Measurements from ENCODE around the gene ZRANB1. TPM values are rescaled to one million over a fixed set of nuclear protein-coding genes. Genes with fewer than 3 reads are reported as not detected.

ZRANB1 gene
- total RNA-seq, 1 donor from 2014 or later: 24.5 TPM

- TF ChIP-seq CTCF (conservative IDR thresholded peaks at IDR 0.05): no peak
- H3K9me3 Mint-ChIP-seq: no peaks in the 10 kb centered on the region
Measured at GRCh38 chr10:124949543-124949942, 7.6 kb downstream of the ZRANB1 start.

GRCh38 chr10:124952123-124952522, 10.2 kb downstream of the ZRANB1 start:
- Mint-ChIP-seq H3K9me3 (no peaks in the 10 kb centered on the region), H3K4me3 (no peak overlapping the region), H3K27me3 (no peaks in the 10 kb centered on the region), H3K36me3 (peaks cover 32% of the 10 kb centered on the region), H3K27ac (peak overlapping the region; percentile 9), H3K4me1 (ENCODE audit: unreplicated experiment) (peaks cover 33% of the 10 kb centered on the region)
- no peak for DNase-seq (ENCODE audit: extremely low spot score, unreplicated experiment)
- no peak for TF ChIP-seq CTCF (conservative IDR thresholded peaks at IDR 0.05)

More at GRCh38 chr10:124949543-124949942, 7.6 kb downstream of the ZRANB1 start:
- Mint-ChIP-seq H3K36me3 (peaks cover 38% of the 10 kb centered on the region), H3K27me3 (no peaks in the 10 kb centered on the region), H3K4me1 (ENCODE audit: unreplicated experiment) (peaks cover 26% of the 10 kb centered on the region), H3K4me3 (no peak overlapping the region), H3K27ac (no peak overlapping the region)
- DNase-seq (ENCODE audit: extremely low spot score, unreplicated experiment): no peak

- Mint-ChIP-seq H3K9me3 (no peaks in the 10 kb centered on the region), H3K36me3 (peaks cover 23% of the 10 kb centered on the region), H3K27me3 (no peaks in the 10 kb centered on the region), H3K27ac (no peak overlapping the region), H3K4me3 (no peak overlapping the region), H3K4me1 (ENCODE audit: unreplicated experiment) (peaks cover 27% of the 10 kb centered on the region)
- no peak for TF ChIP-seq CTCF (conservative IDR thresholded peaks at IDR 0.05)
- DNase-seq (ENCODE audit: extremely low spot score, unreplicated experiment): no peak
Measured at GRCh38 chr10:124953421-124953820, 11.5 kb downstream of the ZRANB1 start.

GRCh38 chr10:124955243-124955642, 13.3 kb downstream of the ZRANB1 start:
- Mint-ChIP-seq H3K4me1 (ENCODE audit: unreplicated experiment) (peaks cover 38% of the 10 kb centered on the region), H3K27me3 (no peaks in the 10 kb centered on the region), H3K4me3 (no peak overlapping the region), H3K9me3 (no peaks in the 10 kb centered on the region), H3K27ac (no peak overlapping the region), H3K36me3 (peaks cover 14% of the 10 kb centered on the region)
- TF ChIP-seq CTCF (conservative IDR thresholded peaks at IDR 0.05): no peak
- DNase-seq (ENCODE audit: extremely low spot score, unreplicated experiment): no peak

GRCh38 chr10:124955868-124956267, 13.9 kb downstream of the ZRANB1 start:
- no peak for TF ChIP-seq CTCF (conservative IDR thresholded peaks at IDR 0.05)

GRCh38 chr10:124956764-124957163, 14.8 kb downstream of the ZRANB1 start:
- no peaks in the 10 kb centered on the region for H3K27me3 Mint-ChIP-seq
- H3K27ac Mint-ChIP-seq: no peak overlapping the region

More at GRCh38 chr10:124955868-124956267, 13.9 kb downstream of the ZRANB1 start:
- no peak overlapping the region for H3K4me3 Mint-ChIP-seq
- no peaks in the 10 kb centered on the region for H3K27me3 Mint-ChIP-seq
- DNase-seq (ENCODE audit: extremely low spot score, unreplicated experiment): no peak
- peaks cover 38% of the 10 kb centered on the region for H3K4me1 Mint-ChIP-seq (ENCODE audit: unreplicated experiment)
- peaks cover 14% of the 10 kb centered on the region for H3K36me3 Mint-ChIP-seq
- no peak overlapping the region for H3K27ac Mint-ChIP-seq
- H3K9me3 Mint-ChIP-seq: no peaks in the 10 kb centered on the region

More at GRCh38 chr10:124956764-124957163, 14.8 kb downstream of the ZRANB1 start:
- TF ChIP-seq CTCF (conservative IDR thresholded peaks at IDR 0.05): no peak
- no peaks in the 10 kb centered on the region for H3K9me3 Mint-ChIP-seq
- H3K4me1 Mint-ChIP-seq (ENCODE audit: unreplicated experiment): peaks cover 42% of the 10 kb centered on the region
- peaks cover 18% of the 10 kb centered on the region for H3K36me3 Mint-ChIP-seq
- no peak for DNase-seq (ENCODE audit: extremely low spot score, unreplicated experiment)
- no peak overlapping the region for H3K4me3 Mint-ChIP-seq
